Erythroblast (primary cell): ENCODE data around the gene DENND6A.

ENCODE experiments used
- GATA1 ChIP-seq: IDR thresholded peaks from 2 replicates; pipeline ENCODE4 v1.6.1; 2011; ENCODE audit warnings: low read depth, mild to moderate bottlenecking, control low read depth, low read length, moderate library complexity
- POLR2A ChIP-seq: IDR thresholded peaks from 2 replicates; pipeline ENCODE4 v1.6.1; 2011; ENCODE audit warnings: mild to moderate bottlenecking, low read length

DNA sequence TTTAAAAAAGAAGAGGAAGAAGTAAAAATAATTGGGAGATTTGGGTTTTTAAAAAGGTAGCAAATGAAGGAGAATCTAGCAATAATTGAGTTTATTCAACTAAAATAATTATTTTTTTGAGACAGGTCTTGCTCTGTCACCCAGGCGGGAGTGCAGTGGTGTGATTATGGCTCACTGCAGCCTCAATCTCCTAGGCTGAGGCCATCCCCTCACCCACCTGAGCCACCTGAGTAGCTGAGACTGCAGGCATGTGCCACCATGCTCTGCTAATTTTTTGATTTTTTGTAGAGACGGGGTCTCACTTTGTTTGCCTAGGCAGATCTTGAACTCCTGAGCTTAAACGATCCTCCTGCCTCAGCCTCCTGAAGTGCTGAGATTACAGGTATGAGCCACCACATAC lies 68.1 kb downstream of the DENND6A start:
- no peak for TF ChIP-seq POLR2A
- no peak for TF ChIP-seq GATA1
